Measurements from ENCODE around the gene ANKRD16.

DNA sequence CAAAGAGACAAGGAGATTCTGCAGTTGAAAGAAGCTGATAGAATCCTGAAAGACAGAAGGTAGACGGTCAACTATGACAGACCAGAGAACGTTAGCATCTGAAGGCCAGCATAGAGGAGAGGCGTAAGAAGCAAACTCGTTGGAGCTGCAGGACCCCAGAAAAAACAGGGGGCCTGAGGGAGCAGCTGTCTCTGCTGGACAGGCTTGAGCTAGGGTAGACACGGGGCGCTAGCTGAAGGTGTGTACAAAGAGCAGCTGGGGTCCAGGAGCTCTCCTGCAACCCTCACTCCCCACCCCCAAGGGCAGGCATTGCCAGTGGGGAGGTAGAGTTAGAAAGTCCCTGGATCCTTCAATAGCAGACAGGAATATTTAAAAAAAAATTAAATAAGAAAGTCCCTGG, 61.9 kb downstream of the ANKRD16 start:
- TF ChIP-seq CTCF (IDR thresholded peaks at IDR 0.05; ENCODE audit: insufficient read depth, low read length, poor library complexity, severe bottlenecking) (no peak), EZH2phosphoT487 (conservative IDR thresholded peaks at IDR 0.05; ENCODE audit: low read length) (no peak)
